ENCODE results near the gene EXT2. TPM values are rescaled to one million over a fixed set of nuclear protein-coding genes. Genes with fewer than 3 reads are reported as not detected.

The EXT2 gene
- total RNA-seq (53.1 and 109 TPM in 2 replicates), polyA plus RNA-seq (44.1 and 54.1 TPM in 2 replicates)

GRCh38 chr11:44095506-44096359 is at the start of gene EXT2:
TSS of gene EXT2 (plus strand) at chr11:44095678. CDS start at chr11:44107713, 12,035 bp downstream.
- Histone ChIP-seq H3K4me1 (ENCODE audit: low read depth) (no peaks in the 10 kb centered on the region), H3K36me3 (no peaks in the 10 kb centered on the region), H3K4me3 (peak within 1 kb of the TSS; percentile 71), H3K27me3 (no peaks in the 10 kb centered on the region), H3K27ac (peak within 1 kb of the TSS; percentile 86), H3K9me3 (ENCODE audit: low read depth) (no peaks in the 10 kb centered on the region)
- peak; percentile 88 to 90 for DNase-seq (ENCODE audit: low read depth in 1 of 2, low spot score in 1 of 2)
- TF ChIP-seq CTCF (IDR thresholded peaks at IDR 0.05; ENCODE audit: low read depth, low read length), result peak; percentile 86

- Histone ChIP-seq H3K4me3 (no peak overlapping the region), H3K36me3 (no peaks in the 10 kb centered on the region), H3K9me3 (ENCODE audit: low read depth) (no peaks in the 10 kb centered on the region), H3K27ac (no peak overlapping the region), H3K27me3 (peaks cover 13% of the 10 kb centered on the region), H3K4me1 (ENCODE audit: low read depth) (no peaks in the 10 kb centered on the region)
- DNase-seq (ENCODE audit: low read depth in 1 of 2, low spot score in 1 of 2), result no peak
- no peak for TF ChIP-seq CTCF (IDR thresholded peaks at IDR 0.05; ENCODE audit: low read depth, low read length)
Measured at GRCh38 chr11:44046182-44046581, 49.3 kb upstream of the EXT2 start.

- peaks cover 13% of the 10 kb centered on the region for H3K27me3 ChIP-seq
- H3K36me3 ChIP-seq, result no peaks in the 10 kb centered on the region
- TF ChIP-seq CTCF (IDR thresholded peaks at IDR 0.05; ENCODE audit: low read depth, low read length), result no peak
- H3K4me1 ChIP-seq (ENCODE audit: low read depth), result no peaks in the 10 kb centered on the region
- H3K4me3 ChIP-seq, result no peak overlapping the region
- H3K9me3 ChIP-seq (ENCODE audit: low read depth), result no peaks in the 10 kb centered on the region
- no peak overlapping the region for H3K27ac ChIP-seq
- no peak for DNase-seq (ENCODE audit: low read depth in 1 of 2, low spot score in 1 of 2)
Measured at GRCh38 chr11:44047298-44047697, 48.2 kb upstream of the EXT2 start.

- H3K4me3 ChIP-seq, result no peak within 1 kb of the TSS
- H3K36me3 ChIP-seq, result no peaks in the 10 kb centered on the region
- H3K27me3 ChIP-seq, result peaks cover 13% of the 10 kb centered on the region
- no peak for TF ChIP-seq CTCF (IDR thresholded peaks at IDR 0.05; ENCODE audit: low read depth, low read length)
- no peaks in the 10 kb centered on the region for H3K9me3 ChIP-seq (ENCODE audit: low read depth)
- DNase-seq (ENCODE audit: low read depth in 1 of 2, low spot score in 1 of 2), result no peak
- H3K27ac ChIP-seq, result no peak within 1 kb of the TSS
- H3K4me1 ChIP-seq (ENCODE audit: low read depth), result no peaks in the 10 kb centered on the region
Measured at GRCh38 chr11:44047931-44048431, 47.5 kb upstream of the EXT2 start, which contains the start of gene ACCSL. TSS of gene ACCSL (plus strand) at chr11:44047981. CDS start at chr11:44048037, 56 bp downstream.

- no peak overlapping the region for H3K27ac ChIP-seq
- H3K4me3 ChIP-seq, result no peak overlapping the region
- no peaks in the 10 kb centered on the region for H3K4me1 ChIP-seq (ENCODE audit: low read depth)
- no peaks in the 10 kb centered on the region for H3K9me3 ChIP-seq (ENCODE audit: low read depth)
- peaks cover 13% of the 10 kb centered on the region for H3K27me3 ChIP-seq
- TF ChIP-seq CTCF (IDR thresholded peaks at IDR 0.05; ENCODE audit: low read depth, low read length), result no peak
- no peaks in the 10 kb centered on the region for H3K36me3 ChIP-seq
- no peak for DNase-seq (ENCODE audit: low read depth in 1 of 2, low spot score in 1 of 2)
Measured at GRCh38 chr11:44049832-44050231, 45.6 kb upstream of the EXT2 start.

All from cardiac muscle cell (in vitro differentiated cells and primary cell).